AG04449 (cell line): ENCODE measurements around the gene SLC23A2.

ENCODE experiments used
- CTCF ChIA-PET: fragments of 350-600 bp; formaldehyde crosslinking; extraction: SDS; loops from one replicate; lab custom pipeline; 2021; ENCODE audit warnings: antibody characterized with exemption; lab: Yijun Ruan, JAX
- POLR2A ChIA-PET: fragments of 400-600, 350-600 bp; formaldehyde crosslinking; extraction: SDS; loops from one replicate; lab custom pipeline; 2020; ENCODE audit warnings: antibody characterized with exemption, inconsistent platforms; lab: Yijun Ruan, JAX
- DNase-seq: peaks from one replicate; pipeline ENCODE4 v3.0.0-alpha.2; 2010; ENCODE audit warnings: low read depth, low spot score
- H3K4me3 ChIP-seq: 2 replicates; pipeline ENCODE4 v1.5.1; 2011; ENCODE audit warnings: low read depth, mild to moderate bottlenecking, control low read depth, low read length
- TF ChIP-seq, protein P1 (sequence below): IDR thresholded peaks from one replicate; pipeline ENCODE4 v1.5.1; 2011; ENCODE audit warnings: mild to moderate bottlenecking, moderate library complexity, low read length, control low read depth, inconsistent platforms; ENCODE audit not compliant: insufficient read depth; ENCODE audit errors: missing control alignments

The SLC23A2 gene

DNA sequence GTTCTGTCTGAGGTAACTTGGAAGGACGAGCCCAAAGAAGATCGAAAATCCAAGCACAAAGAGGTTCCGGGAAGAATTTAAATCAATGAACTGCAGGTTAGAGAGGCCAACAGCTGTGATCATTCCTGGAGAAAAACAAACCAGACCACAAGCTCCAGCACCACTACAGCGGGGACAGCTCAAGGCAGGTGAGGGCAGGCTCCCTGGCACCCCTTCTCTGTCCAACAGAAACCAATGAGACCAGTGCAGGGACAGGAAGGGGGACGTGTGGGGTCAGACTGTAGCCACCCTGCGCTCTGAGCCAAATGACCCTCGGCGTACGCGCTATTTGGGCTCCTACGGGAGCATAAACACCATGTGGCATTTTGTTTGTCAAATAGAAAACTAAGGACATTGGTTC lies 139.3 kb downstream of the SLC23A2 start:
- TF ChIP-seq, protein P1, sequence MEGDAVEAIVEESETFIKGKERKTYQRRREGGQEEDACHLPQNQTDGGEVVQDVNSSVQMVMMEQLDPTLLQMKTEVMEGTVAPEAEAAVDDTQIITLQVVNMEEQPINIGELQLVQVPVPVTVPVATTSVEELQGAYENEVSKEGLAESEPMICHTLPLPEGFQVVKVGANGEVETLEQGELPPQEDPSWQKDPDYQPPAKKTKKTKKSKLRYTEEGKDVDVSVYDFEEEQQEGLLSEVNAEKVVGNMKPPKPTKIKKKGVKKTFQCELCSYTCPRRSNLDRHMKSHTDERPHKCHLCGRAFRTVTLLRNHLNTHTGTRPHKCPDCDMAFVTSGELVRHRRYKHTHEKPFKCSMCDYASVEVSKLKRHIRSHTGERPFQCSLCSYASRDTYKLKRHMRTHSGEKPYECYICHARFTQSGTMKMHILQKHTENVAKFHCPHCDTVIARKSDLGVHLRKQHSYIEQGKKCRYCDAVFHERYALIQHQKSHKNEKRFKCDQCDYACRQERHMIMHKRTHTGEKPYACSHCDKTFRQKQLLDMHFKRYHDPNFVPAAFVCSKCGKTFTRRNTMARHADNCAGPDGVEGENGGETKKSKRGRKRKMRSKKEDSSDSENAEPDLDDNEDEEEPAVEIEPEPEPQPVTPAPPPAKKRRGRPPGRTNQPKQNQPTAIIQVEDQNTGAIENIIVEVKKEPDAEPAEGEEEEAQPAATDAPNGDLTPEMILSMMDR: no peak
- ChIA-PET CTCF (no interaction called here), POLR2A (no interaction called here)
- DNase-seq: no peak
- H3K4me3 ChIP-seq: no peak overlapping the region

GRCh38 chr20:4858000-4858399 lies 143.3 kb downstream of the SLC23A2 start:
- no peak overlapping the region for H3K4me3 ChIP-seq
- DNase-seq: no peak
- ChIA-PET CTCF (no interaction called here), POLR2A (no interaction called here)
- TF ChIP-seq, protein P1: no peak

- CTCF ChIA-PET: no interaction called here
- DNase-seq: no peak
- TF ChIP-seq, protein P1: no peak
- POLR2A ChIA-PET: interaction anchor here (0.6 kb wide), 1 partner anchor 29 kb away, joined by 5 read pairs; no protein-coding TSS in a partner anchor
- H3K4me3 ChIP-seq: no peak overlapping the region
Measured at GRCh38 chr20:4856022-4856755, 145.1 kb downstream of the SLC23A2 start.

DNA sequence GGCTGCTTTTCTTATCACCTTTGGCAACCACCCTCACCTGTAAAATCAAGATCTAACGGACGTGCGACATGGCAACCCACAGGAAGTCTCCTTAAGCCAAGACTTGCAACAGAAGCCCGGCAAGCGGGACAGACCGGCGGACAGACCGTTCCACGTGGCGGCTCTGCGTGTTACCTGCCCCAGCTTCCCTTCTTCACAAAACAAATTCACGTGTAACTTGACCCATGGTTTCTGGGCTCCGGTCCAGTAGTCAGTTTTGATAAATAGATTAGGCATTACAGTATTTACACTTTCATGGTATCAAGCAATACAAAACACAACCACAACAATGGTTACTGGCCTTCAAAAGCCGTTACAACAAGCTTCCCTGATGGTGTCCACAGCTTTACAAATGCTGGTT lies 145.8 kb downstream of the SLC23A2 start:
- no peak for DNase-seq
- ChIA-PET POLR2A (interaction anchor here (0.6 kb wide), 1 partner anchor 28 kb away, joined by 5 read pairs; no protein-coding TSS in a partner anchor), CTCF (no interaction called here)
- TF ChIP-seq, protein P1: no peak
- no peak overlapping the region for H3K4me3 ChIP-seq

GRCh38 chr20:4855097-4855496 lies 146.2 kb downstream of the SLC23A2 start:
- TF ChIP-seq, protein P1: no peak
- H3K4me3 ChIP-seq: no peak overlapping the region
- ChIA-PET CTCF (no interaction called here), POLR2A (interaction anchor here (0.6 kb wide), 1 partner anchor 28 kb away, joined by 5 read pairs; no protein-coding TSS in a partner anchor)
- DNase-seq: no peak

GRCh38 chr20:4854561-4854901 lies 146.8 kb downstream of the SLC23A2 start:
- POLR2A ChIA-PET: no interaction called here
- TF ChIP-seq, protein P1: no peak
- CTCF ChIA-PET: no interaction called here
- no peak for DNase-seq
- H3K4me3 ChIP-seq: no peak overlapping the region
